Activated T-cell treated with anti-CD3 and anti-CD28 coated beads, Interleukin-2, amount 50 U/mL, for 1 hour (primary cell): ENCODE measurements around the gene CROCC2.
A peak's percentile ranks its signal among the peaks of the same experiment; 100 is the strongest.

Source experiments
- DNase-seq: peaks from one replicate; pipeline ENCODE4 v3.0.0-alpha.2; 2020

The CROCC2 gene

DNA sequence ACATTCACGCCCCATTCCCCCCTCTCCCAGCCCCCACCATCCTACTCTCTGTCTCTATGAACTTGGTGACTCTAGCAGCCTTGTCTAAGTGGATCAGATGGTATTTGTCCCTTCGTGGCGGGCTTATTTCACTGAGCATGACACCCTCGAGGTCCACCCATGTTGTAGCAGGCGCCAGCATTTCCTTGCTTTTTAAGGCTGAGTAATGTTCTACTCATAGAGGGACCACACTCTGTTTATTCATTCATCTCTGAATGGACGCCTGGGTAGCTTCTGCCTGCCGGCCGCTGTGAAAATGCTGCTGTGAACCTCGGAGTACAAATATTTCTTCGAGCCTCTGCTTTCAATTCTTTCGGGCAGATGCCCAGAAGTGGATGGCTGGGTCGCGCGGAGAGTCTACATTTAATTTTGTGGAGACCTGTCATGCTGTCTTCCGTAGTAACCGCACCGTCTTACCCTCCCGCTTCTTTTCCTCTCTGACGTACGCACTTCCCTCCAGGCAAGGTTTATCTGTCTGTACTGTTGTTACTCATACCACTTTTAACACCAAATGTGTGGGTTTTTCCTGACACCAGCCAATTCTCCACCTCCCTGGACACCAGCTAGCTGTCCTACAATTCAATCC is 5.6 kb downstream of the CROCC2 start:
- no peak for DNase-seq

DNA sequence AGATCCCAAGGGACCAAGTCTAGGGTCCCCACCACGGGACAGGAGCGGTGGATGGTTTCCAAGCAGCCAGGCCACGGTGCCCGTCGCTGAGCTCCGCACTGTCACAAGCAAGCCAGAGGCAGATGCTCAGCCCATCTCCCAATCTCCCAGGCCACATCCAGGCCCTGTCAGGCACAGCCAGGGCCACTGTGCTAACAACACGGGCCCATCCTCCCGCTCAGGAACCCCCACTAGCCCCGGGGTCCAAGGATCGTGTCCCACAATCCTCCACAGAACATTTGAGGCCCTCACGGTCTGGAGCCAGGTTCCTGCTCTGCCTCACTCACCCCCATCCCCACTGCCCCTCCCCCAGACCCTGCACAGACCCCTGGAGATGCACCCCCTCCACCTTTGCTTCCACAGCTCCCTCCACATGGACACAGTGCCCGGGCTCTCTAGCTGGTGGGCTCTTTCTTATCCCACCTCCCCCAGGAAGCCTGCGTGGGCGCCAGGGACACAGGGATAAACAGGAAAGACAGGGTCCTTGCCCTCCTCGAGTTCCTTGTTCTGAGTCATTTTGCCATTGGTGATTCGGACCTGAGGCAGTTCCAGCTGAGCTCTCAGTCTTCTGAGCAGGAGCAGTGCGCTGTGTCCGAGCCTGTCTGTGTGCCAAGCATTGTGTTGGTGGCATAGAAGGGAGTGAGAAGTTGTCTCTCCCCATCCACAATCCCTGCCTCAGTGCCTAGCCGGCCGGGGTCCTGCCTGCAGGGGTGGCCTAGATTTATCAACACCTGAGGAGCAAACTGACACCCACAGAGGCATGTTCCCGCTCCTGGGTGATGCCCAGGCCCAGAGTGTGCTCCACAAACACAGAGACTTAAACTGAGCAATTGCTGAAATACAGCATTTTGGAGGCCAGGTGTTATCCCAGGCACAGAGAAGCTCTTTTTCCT is 7.0 kb downstream of the CROCC2 start:
- no peak for DNase-seq

DNA sequence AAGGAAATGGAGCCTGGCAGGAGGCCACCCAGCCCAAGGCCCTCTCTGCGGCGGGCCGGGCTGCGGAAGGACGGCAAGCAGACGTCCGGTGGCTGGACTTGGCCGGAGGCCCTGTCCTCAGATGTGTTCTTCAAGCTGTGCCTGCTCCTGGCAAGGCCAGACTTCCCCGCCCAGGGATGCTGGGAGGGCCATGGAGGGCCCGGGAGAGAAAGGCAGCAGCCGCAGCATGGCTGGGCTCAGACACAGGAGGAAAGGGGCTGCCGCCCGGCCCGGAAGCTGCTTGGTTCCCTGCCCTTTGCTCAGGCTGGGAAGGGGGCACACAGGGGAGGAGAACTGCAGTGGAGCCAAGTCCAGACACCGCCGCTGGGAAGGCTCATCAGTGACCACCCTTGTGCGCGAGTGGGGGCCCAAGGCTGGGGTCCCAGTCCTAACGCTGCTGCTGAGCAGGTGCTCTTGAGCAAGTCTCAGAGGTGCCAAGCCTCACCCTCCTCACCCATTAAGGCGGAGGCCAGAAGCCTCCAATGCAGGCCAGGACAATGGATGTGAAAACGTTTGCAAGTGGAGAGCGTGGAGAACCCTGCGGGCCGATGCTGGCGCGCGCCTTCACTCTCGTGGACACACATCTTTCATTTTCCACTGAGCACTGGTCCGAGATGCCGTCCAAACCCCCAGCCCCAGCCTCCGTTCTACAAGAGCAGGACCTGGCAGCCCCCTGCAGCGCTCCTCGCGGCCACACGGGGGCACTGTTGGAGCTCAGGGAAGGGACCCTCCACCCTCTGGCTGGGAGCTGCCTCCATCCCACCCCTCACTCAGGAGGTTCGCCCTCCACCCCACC is 7.9 kb downstream of the CROCC2 start:
- DNase-seq, result peak; percentile 77

DNA sequence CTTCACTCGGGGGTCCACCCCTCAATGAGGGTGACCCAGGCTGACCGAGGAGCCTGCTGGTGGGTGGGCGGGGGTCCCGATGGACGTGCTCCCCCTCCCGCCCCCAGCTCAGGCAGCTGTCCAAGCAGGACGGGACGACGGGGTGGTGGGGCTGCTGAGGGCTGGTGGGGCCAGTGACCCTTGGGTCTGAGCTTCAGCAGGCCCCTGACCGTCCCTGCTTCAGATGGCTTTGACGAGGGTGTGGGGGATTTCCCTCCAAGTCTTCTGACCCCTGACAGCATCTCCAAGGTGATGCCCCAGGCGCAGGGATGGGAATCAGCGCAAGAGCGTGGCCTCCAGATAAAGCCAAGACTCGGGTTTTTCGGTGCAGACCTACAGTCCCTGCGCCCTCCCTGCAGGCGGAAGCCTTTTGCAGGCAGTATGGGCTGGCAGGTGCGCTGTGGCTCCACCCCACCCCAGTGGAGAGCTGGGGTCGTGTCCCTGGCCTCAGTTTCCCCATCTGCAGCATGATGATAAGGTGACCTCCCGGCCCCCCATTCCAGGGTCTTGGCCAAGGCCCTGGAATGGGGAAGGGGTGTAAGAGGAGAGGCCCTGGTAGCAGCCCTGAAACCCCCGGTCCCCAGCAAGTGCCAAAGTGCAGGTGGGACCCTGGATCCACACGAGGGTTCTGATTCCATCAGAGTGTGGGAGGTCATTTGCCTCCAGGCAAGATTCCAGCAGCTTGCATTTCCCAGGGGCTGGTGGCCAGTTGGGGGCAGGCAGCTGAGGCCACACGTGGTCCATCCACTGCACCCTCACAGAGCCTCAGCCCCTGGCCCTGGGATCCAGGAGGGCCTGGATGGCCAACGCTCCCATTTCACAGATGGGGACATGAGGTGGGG is 8.7 kb downstream of the CROCC2 start:
- DNase-seq, result no peak

DNA sequence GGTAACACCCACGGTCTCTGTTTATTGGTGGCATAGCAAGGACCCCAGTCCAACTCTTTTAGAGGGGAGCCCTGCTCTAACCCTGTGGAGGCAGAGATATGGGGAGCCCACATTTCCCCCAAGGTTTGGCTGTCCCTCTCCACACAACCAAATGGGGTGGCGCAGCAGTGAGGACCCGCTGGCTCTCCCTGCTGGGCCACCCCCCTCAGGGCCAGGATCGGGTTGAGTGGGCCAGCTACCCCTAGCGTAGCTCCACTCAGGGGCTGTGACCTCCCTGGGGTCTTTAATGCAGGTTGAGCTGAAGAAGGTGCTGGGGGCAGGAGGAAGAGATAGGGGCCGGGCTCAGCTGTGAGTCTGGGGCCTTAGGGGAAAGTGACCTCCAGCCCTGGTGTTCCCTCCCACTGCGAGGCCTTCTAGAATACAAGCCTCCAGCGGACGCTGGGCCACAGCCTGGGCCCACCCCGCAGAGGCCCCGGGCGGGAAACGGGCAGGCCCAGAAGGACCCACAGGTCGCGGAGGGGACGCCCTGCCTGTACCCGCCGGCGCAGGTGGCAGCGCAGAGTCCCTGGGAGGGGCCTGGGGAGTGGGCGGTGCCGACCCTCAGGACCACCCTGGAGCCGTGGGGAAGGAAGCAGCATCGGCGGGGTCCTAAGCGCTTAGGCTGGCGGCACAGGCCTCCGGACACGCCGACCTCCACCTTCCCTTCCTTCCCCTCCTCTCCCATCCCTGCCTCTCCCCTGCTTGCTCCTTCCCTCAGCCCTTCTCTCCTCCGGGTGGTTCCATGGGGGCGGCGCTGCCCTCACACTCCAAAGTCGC is 9.6 kb downstream of the CROCC2 start:
- no peak for DNase-seq

DNA sequence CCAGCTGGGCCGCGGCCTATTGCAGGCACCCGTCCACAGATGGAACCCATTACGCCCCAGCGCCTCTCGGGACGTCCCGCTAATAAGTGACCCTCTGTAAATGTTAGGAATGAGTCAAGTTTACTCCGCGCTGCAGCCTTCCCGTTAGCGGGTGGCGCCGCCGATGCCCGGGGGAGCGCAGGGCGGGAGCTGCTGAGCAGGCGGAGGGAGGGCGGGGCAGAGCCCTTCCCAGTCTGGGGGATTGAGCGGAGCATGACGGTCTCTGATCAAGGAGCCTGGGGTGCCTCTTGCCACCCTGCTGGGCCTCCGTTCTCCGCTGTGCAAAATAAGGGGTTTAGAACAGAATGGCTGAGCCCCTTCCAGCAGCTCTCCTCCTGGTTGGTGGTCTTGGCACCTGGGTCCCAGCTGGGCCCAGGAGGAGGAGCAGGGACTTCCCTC is 10.5 kb downstream of the CROCC2 start:
- no peak for DNase-seq

DNA sequence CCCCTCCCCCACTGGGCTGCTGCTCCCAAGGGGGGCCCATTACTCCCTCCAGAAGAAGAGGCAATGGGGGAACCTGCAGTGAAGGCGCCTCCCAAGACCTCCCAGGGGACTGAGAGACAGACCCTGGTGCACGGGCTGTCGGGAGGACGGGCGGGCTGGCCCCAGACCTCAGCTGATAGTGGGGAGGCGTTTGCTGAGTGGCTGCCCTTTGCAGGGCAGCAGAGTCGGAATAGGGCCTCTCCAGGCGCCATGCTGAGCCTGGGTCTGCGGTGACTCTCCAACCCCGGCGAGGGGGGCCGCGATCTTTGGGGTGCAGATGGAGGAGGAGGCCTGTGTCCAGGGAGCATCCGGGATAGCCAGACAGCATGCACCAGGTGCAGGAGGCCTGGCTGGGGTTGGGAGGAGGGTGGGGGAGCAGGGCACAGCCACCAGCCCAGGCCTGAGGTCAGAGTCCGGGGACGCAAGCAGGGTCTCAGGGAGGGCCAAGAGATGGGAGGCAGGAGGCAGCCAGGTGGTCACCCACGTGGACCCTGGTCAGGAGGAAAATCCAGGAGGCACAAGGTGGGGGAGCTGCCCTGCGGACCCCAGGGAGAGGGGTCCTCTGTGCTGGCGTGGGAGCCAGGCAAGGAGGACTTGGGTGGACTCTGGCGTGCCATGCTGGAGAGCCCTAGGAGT is 11.0 kb downstream of the CROCC2 start:
- DNase-seq, result no peak

DNA sequence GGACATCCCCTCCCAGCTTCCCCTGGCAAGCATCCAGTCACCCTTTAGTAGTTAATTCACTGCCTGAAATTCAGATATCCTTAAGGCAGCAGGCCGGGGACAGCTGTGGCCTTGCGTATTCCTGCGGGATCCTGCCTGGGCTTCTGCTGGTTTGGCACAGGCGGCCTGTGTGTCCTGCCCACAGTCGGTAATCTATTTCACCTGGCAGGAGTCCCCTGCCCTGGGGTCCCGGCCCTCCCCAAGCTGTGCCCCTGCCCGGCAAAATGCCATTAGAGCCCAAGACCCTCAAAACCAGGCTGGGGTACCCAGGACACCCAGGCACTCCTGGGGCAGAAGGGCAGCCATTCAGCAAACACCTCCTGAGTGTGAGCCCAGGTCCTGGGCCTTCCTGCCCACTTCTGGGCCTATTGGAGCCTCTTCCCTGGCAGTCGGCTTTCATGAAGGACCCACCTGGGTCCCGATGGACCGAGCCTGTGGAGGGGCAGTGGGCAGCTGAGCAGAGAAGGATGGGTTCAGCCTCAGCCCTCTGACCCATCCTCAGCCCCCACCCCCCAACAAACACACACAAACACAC is 11.6 kb downstream of the CROCC2 start:
- no peak for DNase-seq

DNA sequence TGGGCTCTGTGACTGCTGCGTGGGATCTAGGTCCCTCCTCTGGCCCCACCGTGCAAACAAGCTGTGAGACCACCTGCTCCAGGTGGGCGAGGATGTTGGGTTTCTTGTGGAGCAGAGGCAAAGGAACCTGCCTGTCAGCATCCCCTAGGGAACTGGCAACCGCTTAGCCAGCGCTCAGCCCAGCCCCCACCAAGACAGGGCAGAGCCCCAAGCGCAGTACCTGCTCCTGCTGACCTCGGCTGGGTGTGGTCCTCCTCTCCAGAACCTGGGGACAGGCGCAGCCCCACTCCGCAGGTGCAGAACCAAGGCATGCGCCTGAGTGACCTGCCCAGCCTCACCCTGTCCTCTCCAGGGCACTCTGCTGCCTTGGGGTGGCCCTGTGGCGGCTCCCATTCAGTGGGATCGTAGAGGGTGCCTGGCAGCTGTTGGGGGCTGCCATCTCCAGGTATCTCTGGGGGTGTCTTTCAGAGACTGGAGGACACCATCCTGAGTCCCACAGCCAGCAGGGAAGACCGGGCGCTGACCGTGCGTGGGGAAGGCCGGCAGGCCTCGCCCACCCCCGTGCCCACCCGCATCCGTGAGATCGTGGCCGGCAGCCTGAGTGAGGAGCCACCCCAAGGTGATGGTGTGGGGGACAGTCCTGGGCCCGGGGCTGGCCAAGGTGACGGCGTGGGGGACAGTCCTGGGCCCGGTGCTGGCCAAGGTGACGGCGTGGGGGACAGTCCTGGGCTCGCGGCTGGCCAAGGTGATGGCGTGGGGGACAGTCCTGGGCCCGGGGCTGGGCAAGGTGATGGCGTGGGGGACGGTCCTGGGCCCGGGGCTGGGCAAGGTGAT is 12.3 kb downstream of the CROCC2 start:
- DNase-seq, result no peak

DNA sequence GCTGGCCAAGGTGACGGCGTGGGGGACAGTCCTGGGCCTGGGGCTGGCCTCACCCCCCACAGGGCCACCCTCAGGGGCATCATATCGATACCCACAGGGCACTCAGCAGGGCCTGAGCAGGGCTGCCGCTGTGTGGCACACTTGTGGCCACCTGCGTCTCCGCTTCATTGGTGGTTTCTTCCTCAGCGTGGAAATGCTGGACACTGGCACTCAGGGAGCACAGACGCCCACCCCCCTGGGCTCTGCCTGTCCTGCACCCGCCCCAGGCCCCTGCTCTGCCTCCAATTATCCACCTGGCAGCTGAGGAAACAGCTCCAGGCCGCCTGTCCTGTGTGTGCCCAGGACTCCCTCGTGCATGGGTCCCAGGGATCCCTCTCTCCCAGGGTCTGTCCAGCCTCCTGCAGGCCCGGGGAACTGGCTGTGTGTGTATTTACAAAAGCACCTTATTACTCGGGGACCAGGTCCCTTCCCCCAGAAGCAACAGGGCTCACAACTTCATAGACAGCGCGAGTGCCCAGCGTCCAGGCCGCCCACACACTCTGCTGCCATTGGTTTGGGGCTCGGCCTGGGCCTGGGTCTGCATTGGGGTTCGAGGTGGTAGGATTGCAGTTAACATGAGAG is 13.1 kb downstream of the CROCC2 start:
- peak; percentile 13 for DNase-seq

DNA sequence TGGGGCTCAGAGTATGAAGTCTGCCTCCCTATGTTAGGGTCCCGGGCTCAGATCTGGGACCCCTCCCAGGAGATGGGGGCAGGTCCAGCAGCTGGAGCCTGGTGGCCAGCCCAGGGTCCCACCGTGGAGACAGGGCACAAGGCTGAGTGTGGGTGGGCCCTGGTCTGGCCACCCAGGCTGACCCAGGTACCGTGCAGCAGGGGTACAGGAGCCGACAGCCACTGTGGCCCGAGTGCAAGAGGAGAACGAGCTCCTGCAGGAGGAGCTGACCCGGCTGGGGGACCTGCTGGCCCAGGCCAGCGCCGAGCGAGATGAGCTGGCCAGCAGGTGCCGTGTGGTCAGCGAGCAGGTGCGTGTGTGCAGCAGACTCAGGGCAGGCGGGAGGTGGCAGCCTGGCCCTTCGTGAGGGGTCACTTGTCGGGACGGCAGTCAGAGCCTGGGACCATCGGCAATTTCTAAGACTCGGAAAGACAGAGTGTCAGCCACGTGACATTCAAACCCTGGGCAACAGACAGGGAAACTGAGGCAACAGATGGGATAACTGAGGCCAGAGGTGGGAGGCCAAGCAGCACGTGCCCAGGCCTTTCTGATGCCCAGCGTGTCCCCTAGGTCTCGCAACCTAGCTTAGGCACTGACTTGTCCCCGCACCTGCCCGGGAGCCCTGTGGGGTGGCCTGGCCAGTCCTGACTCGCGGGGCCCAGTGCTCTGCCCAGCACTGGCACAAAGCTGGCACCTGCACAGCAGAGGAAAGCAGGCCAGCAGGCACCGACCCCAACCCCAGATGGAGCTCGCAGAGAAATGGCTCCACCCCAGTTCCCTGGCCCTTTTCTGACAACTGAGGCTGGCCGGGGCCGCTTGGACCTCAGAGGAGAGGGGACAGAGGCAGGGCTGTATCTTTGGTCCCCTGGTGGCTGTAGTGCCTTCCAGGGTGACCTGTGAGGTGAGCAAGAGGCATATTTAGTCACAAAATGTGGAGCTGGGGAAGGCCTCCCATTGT is 13.9 kb downstream of the CROCC2 start:
- peak; percentile 12 for DNase-seq

DNA sequence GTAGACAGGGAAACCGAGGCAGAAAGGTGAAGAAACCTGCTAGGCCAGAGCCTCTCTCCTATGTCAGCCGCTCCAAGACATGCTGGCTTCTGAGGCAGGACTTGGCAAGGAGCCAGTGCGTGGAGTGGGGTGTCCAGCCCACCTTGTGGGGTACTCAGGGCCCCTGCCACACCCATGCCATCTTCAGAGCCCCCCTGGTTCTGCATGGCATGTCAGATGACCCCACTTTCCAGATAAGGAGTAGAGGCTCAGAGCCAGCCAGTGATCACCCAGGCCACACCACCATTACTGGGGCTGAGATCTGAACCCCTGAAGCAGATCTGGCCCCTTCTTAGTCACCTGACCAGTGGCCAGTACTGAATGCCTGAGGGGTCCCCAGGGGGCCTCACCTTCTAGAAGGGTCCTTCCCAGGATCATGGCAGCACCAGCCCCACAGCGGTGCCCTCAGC is 14.7 kb downstream of the CROCC2 start:
- DNase-seq, result peak; percentile 10

DNA sequence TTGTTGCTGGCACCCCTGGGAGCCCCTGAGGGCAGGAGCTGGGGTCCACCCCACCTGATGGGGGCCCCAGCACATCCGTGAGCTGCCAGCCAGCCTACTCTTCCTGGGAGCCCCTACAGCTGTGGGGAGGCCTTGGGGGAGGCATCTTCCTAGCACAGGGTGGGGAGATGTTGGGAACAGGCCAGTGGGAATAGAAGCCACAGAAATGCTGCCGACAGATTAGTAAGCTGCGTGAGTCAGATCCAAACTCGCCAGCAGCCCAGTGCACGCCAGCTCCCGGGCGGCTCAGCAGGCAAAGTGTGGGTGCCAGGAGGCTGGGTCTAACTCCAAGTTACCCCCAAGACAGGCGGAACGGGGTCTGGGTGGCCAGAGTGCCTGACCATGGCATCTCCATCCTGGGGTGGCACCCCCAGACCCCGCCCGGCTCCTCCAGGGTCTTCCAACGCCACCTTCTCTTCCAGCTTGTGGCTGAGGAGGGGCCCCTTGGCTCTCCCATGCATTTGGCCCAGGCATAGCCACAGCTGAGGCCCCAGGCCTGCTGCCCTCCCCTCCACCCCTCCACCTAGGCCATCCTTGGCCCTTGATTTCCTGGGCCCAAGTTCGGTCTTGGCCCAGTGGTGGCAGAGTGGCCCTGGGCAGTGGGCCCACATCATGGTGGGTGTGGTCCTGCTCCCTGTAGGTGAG is 15.3 kb downstream of the CROCC2 start:
- peak; percentile 14 for DNase-seq

DNA sequence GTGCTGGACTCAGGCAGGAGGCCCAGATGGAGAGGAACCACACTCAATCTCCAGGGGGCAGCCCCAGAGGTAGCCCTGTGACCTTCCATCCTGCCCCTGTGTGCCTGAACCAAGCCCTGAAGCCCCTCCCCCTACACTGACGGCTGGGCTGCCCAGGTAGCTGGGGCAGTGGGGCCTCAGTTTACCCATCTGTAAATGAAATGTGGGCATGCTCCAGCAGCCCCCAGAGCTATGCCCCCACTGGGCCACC is 15.8 kb downstream of the CROCC2 start:
- peak; percentile 13 for DNase-seq

DNA sequence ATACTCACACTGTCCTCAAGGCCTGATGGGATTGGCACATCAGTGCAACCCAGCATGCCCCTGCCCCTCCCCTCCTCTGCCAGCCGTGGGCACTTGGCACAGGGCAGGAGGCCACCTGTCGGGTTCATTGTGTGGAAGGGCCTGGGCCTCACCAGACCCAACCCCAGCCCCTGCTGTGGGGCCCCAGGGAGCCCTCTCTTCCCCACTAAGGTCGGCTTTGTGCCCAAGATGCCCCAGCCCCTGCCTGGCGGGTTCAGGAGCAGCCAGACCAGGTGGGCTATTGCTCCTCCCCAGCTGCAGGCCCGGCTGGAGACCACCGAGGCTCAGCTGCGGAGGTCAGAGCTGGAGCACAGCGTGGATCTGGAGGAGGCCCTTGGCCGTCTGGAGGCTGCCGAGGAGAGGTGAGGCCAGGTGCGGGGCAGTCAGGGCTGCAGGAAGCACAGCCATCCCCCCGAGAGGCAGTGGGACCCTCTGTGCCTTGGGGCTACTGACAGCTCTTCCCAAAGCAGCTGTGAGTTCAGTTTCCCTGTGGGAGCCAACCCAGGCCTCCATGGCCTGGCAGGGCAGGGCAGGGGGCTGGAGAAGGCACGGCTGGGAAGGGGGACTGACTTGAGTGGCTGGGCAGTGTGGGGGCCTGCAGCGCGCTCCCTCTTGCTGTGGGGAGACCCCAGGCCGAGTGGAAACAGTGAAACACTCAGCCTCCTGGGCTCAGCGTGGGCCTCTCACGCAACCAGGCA is 16.3 kb downstream of the CROCC2 start:
- DNase-seq, result peak; percentile 14

DNA sequence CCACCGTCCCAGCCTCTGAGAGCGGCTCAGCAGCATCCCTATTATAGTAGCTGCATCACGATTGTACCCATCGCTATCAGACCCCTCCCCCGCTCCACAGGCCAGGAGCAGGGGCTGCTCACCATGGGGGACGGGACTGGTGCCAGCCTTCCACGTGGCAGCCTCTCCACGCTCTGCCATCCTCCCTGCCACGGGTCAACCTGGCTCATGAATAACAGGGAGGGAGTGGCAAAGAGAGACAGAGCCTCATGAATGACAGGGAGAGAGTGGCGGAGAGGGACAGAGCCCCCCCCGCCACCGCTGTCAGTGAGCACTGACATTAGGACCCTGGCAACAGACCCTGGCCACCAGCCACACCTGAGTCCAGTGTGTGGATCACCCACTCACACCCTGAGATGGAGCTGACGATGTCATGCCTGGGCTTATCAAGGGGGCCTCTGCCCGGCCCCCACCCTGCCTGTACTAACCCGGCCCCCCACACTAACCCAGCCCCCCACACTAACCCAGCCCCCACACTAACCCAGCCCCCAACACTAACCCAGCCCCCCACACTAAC is 16.9 kb downstream of the CROCC2 start:
- peak; percentile 13 for DNase-seq
